GM18507 (cell line): ENCODE data around the gene CPA1.

ENCODE experiments used
- DNase-seq: peaks from one replicate; pipeline ENCODE4 v3.0.0; 2011; ENCODE audit warnings: low read depth; ENCODE audit not compliant: insufficient read length; ENCODE audit errors: extremely low spot score
- FAIRE-seq: peaks from 2 replicates; lab custom pipeline; 2011; peaks lifted over from hg19 to GRCh38; lab: Jason Lieb, UNC

Gene CPA1

GRCh38 chr7:130379921-130380860 lies at the start of gene CPA1:
CPA1 (plus strand) TSS chr7:130380494; CDS start chr7:130380521, 27 bp downstream.
- no peak for FAIRE-seq
- DNase-seq = no peak

GRCh38 chr7:130332259-130333053 lies 47.8 kb upstream of the CPA1 start:
- DNase-seq = no peak
- FAIRE-seq = no peak

GRCh38 chr7:130333832-130334231 lies 46.5 kb upstream of the CPA1 start:
- DNase-seq (no peak), FAIRE-seq (no peak)

- FAIRE-seq = no peak
- no peak for DNase-seq
These were observed 46.0 kb upstream of the CPA1 start for GRCh38 chr7:130334274-130334673.

GRCh38 chr7:130337410-130337971 lies 42.8 kb upstream of the CPA1 start:
- FAIRE-seq (no peak), DNase-seq (no peak)

GRCh38 chr7:130338233-130338632 lies 42.1 kb upstream of the CPA1 start:
- FAIRE-seq (no peak), DNase-seq (no peak)

- FAIRE-seq = no peak
- no peak for DNase-seq
These were observed 38.4 kb upstream of the CPA1 start for GRCh38 chr7:130341882-130342281.

GRCh38 chr7:130342701-130343380 lies 37.5 kb upstream of the CPA1 start:
- no peak for FAIRE-seq
- no peak for DNase-seq

- FAIRE-seq (no peak), DNase-seq (no peak)
These were observed 35.9 kb upstream of the CPA1 start, which contains the start of gene CPA5 for GRCh38 chr7:130344271-130344866. CPA5 (plus strand) TSS chr7:130344816; CDS start chr7:130346486, 1,670 bp downstream.

- no peak for FAIRE-seq
- no peak for DNase-seq
These were observed 35.2 kb upstream of the CPA1 start for GRCh38 chr7:130345136-130345535.

- DNase-seq = no peak
- FAIRE-seq = no peak
These were observed 34.6 kb upstream of the CPA1 start for GRCh38 chr7:130345725-130346124.

GRCh38 chr7:130346177-130346905 lies 34.0 kb upstream of the CPA1 start:
- DNase-seq = no peak
- FAIRE-seq = no peak

- DNase-seq = no peak
- FAIRE-seq = no peak
These were observed 33.4 kb upstream of the CPA1 start for GRCh38 chr7:130346941-130347340.

- FAIRE-seq (no peak), DNase-seq (no peak)
These were observed 30.1 kb upstream of the CPA1 start for GRCh38 chr7:130349911-130350782.

- no peak for DNase-seq
- FAIRE-seq = no peak
These were observed 29.1 kb upstream of the CPA1 start for GRCh38 chr7:130350945-130351790.

- FAIRE-seq (no peak), DNase-seq (no peak)
These were observed 28.6 kb upstream of the CPA1 start for GRCh38 chr7:130351791-130352090.
